ENCODE results near the gene PTPRC.

PTPRC gene

DNA sequence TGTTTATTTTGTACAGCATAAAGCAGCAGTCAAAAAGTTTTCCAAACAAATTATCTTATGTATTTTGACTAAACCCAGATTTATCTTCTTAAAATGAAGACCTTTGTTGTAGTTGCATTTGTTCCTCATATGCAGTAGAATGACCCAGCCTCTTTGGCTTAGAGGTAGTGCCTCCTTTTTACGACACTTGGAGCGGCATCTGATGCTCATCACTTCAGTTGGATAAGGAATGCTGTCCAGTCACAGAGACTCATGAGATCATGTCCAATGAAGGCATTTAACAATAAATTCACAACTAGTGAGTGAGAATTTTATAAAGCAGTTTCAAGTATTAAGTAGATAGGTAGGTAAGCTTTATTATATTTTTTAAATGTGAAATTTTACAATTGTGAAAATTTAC, 35.2 kb downstream of the PTPRC start:
- no peak for DNase-seq (ENCODE audit: low read depth in 2 of 2)

DNA sequence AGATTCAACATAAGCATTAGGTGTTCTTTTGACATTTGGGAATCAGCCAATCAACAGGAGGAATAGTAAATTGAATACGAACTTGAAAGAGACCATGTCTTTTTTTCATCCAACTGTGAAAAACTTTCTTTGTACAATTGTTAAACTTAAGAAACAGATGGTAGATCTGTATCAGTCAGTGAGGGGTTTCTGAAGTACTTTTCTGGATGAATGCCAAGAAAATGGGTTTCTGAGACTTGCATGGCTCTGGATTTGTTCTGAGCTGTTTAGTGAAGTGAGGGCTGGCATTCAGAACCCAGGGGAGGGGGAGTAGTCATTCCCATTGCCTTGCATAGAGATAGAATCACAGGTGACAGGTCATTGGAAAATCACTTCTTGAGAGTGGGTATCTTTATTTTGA, 37.4 kb downstream of the PTPRC start:
- DNase-seq (ENCODE audit: low read depth in 2 of 2): no peak

DNA sequence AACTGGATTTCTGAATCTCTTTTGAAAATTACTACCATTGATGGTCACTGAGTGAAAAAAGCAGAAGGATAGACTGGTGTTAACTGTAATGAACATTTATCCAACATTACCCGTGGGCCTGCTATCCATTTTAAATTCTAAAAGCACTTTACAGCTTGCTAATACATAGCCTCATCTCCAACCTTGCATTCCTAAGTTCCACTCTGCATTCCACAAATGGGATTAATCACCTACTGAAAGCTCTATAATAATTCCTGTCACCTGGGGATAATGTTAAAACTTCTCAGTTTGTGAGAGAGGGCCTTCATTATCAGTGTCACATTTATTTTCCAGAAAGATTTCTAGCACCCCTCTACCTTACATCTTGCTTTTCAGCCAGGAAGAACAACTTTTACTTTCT, 38.2 kb downstream of the PTPRC start:
- no peak for DNase-seq (ENCODE audit: low read depth in 2 of 2)

DNA sequence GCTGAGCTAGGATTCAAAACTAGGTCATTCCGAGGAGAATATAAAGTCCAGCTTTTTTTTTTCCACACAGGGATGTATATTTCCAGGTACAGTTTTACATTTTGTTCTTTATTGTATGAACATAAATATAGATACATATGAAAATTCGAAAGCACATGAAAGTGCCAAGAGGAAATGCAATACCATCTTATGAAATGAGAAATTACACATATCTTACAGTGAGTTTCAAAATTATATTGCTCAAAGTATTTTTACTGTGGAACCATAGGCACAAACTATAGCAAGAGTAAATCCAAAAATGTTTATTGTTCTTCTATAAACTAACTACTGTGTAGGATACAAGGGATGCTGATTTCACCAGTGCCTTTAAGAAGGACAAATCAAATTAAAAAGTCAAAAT, 39.0 kb downstream of the PTPRC start:
- no peak for DNase-seq (ENCODE audit: low read depth in 2 of 2)

DNA sequence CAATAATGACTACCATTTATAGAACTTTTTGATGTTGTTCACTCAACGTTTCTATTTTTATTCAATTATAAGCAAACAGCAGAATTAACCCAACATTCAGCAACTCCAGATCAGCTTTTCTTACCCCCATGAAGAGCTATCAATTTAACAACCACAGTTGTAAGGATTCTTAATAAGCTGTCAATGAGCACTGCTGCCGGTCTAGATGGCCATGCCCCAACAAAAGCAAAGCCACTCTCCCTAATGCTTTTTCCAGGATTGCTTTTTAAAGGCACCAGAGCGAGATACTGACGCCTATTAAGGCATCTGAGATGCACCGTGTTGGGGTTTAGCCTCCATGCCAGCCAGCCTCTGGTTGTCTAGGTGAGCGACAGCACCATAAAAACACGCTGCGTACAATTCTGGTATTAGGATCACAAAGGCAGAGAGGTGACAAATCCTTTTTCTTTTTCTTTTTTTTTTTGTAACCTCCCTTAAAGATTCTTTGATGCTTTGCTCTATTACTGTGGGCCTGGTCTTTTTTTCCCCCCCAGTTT, 39.5 kb downstream of the PTPRC start:
- DNase-seq (ENCODE audit: low read depth in 2 of 2): no peak

DNA sequence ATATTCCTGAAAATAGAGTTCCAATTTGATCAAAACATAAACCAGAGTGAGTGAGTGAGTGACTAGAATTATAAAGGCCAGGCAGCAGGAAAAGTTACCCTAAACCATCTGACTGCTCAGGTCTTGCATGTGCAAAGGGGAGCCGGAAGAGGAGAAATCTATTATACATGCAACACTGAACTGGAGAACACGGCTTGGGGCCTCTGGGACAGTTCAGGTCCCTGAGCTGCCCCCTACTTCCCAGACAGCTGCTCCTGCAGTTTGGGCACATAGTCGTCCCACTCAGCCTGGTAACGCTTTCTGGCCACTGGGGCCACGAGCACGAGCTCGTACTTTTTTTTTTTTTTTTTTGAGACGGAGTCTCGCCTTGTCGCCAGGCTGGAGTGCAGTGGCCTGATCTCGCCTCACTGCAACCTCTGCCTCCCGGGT, 40.1 kb downstream of the PTPRC start:
- no peak for DNase-seq (ENCODE audit: low read depth in 2 of 2)

DNA sequence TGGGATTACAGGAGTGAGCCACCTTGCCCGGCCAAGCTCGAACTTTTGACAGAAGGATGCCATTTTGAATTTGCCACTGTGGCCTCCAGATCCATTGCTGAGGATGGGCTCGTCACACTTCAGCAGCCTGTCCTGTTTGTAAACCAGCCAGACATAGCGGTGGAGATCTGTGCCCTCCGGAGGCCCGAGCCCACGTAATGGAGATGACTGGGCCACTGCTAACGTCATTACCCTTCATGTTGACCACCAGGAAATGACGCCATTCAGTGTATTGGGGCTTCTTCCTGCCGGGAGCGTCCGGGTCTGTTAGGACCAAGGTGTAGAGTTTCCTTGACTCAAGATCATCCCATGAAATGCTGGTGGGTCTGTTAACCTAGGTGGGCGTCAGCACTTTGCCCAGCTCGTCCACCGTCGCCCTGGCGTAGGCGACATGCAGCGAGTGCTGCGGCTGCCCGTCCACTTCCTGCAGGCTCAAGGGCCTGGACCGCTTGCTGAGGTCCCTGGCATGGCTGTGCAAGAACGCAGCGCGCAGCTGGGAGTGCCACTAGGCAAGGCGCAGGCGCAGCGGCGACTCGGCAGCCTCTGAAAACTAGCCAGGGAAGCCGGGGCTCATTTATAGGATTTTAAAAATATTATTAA, 40.8 kb downstream of the PTPRC start:
- no peak for DNase-seq (ENCODE audit: low read depth in 2 of 2)

DNA sequence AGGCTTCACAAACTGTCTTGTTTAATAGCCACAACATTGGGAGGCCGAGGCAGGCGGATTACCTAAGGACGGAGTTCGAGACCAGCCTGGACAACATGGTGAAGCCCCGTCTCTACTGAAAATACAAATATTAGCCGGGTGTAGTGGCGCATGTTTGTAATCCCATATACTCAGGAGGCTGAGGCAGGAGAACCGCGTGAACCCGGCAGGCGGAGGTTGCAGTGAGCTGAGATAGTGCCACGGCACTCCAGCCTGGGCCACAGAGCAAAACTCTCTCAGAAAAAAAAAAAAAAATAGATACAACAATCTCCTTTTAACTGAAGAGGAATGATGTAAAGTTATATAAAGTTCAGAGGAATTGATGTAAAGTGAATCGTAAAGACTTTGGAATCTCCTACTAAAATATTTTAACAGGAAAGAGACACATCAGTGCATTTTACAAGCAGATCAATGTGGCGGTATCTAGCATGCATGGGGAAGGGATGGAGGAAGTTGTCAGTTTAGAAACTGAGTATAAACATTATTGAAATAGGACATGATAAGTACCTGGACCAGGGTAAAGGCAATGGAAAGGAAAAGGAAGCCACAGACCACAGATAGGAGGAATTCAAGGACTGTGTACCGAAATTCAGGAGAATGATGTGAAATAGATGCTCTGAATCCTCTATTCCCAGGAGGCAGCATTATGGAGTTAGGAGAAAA, 41.5 kb downstream of the PTPRC start:
- no peak for DNase-seq (ENCODE audit: low read depth in 2 of 2)

DNA sequence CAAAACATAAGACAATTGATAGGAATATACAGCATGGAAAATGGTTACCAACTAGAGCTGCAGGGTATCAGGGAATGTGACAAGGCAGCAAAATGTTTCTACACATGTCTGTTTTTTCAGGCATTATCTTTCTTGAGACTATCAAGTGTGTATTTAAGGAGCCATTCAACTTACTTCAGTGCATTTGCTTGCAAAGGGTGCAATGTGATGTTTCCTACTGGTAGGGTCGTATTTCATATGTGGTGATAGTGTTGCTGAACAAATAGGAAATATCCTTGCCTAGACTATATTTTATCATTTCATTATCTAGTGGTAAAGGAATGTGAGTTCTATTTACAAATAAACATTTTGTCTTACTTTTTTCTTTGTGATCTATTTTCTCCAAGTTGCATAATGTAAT, 42.4 kb downstream of the PTPRC start:
- DNase-seq (ENCODE audit: low read depth in 2 of 2): no peak

DNA sequence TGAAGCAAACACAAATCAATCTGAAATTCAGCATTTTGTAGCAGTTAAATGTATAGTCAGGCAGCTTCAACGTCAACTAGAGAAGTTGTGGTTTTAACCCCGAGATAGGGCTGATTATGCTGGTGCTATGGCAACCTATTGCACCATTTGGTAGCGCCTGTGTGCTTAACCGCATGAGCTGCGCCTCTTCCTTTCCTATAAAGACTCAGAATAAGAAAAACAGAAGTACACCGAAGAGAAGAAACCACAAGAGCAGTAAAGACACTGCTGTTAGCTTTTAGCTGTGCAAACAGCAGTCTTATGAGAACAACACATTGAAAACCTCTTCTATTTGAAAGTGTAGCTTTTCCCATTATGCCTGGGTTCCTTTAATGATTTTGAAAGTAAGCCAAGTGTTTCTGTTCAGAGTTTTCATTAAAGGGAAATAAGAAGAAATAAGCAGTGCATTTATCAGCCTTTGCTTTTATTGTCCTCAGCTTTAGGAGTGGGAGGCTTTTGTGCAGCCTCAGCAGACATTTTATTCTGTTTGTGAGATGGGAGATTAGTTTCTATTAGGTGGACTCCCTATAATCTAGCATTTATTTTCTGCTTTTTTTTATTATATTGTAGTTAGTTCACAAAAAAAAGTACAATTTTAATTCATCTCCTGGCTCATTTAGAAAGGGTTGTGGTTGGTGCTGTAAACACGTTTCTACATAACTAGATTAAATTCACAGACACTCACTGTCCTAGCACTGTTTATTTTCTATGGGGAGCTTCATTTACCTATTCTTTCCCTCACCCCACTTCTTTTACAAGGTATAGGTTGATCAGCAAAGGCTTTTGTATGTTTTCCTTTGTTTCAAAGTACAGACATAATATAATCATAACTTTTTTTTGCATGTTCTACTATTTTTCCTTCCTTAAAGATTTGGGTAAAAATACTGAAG, 43.3 kb downstream of the PTPRC start:
- peak in 1 of 2 donors; percentile 55 for DNase-seq (ENCODE audit: low read depth in 2 of 2)

DNA sequence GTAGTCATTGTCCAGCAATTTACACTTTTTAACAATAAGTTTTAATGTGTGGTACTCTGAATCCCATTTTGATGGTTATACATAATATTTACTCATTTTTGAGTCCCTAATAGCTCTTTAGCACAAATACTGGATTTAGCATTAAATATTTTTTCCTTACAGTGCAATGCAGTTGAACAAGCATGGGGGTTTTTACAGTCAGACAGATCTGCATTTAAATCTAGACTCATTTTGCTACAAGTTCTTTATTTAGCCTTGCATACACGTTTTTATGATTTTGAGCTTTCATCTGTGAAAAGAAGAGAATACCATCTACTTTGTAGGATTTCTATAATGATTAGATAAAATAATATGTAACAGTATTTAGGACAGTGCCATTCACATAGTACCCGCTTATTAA, 44.0 kb downstream of the PTPRC start:
- no peak for DNase-seq (ENCODE audit: low read depth in 2 of 2)

DNA sequence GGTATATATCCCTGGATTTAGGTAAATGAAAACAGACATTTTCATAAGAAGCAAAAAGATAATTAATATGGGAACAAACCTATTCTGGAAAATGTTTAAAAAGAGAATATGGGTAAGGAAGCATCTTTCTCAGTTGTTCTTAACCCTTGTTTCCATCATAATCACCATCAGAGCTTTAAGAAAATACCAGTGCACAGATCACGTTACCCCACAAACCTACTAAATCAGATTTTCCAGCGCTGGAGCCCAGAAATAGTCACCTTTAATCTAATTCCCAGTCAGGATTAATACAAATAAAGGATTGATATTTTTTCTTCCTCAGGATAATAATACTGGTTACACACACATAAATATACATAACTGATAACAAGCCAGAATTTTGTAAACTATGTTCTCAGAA, 44.6 kb downstream of the PTPRC start:
- DNase-seq (ENCODE audit: low read depth in 2 of 2): no peak

DNA sequence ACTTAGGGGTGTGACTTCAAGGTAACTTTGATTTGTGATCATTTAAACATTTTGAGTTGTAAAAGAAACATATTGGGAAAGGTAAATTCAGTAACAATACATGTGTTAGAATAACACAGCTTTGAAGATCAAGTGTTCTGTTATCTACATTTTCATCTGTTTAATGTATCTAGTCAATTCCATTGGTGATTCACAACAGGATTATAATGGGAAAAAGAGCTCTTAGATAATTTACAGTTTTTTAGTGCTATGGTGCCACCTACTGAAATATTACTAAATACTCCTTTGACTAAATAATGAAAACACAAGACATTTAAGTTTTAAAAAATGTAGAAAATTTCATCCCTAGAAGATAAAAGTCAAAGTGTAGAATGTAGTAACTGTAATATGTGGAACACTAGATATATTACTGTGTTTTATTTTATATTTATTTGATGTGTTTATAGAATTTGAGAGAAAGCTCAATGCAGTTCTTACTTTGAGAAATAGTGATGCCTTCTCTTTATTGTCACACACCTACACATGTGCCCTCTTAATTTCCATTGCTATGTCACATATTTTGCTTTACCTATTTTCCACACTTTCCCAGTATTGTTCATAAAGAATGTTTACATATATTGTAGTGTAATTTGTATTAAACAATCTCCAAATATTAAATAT, 47.4 kb downstream of the PTPRC start:
- DNase-seq (ENCODE audit: low read depth in 2 of 2): no peak

DNA sequence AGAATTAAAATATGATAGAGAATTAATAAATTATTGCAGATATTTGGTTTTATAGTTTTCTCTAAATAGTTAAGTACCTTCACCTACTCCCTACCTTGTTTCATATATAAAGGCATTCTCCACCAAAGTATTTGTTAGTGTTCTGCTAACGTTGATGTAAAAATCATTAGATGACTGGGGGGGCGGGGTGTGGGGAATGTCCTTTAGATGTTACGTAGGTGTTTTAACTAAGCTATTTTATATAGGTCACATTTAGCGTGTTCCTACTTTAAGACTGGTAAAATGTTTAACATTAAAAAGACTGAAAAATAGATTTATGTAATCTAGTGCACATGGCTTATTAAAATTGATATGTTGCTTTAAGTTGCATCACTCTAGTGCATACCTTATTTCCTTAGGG, 48.6 kb downstream of the PTPRC start:
- no peak for DNase-seq (ENCODE audit: low read depth in 2 of 2)

DNA sequence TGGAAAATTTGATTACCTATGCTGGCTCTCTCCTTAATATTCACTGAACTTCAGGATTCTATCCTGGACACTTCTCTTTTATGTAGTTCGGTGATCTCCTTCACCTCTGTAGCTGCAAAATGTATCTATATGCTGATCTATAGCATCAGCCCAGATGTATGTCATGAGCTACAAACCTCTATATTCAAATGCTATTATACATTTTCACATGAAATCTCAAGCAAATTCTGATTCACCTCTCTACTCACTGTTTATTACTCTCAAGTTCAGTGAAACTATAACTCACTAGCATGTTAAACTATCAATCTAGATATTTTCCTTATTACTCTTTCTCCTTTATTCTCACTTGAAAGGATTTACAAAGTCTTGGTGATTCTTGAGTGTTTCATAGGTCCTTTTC, 52.2 kb downstream of the PTPRC start:
- no peak for DNase-seq (ENCODE audit: low read depth in 2 of 2)

DNA sequence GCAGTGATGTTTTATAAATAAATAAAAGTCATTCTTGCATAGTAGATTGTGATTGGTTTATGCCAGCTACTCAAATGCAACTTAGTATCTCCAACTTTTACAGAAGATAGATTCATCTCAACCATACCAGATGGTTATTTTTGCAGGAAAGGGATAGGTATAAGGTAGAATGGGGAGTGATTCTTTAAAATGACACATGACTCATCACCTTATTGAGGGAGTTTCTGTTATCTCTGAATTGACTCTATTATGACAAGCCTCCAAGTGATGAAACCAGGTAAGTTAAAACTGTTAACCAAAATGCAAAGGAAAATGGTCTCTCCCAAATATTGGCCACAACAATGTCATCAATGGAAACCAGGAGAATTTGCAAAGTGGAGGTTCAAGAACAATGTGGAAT, 54.5 kb downstream of the PTPRC start:
- DNase-seq (ENCODE audit: low read depth in 2 of 2): no peak

DNA sequence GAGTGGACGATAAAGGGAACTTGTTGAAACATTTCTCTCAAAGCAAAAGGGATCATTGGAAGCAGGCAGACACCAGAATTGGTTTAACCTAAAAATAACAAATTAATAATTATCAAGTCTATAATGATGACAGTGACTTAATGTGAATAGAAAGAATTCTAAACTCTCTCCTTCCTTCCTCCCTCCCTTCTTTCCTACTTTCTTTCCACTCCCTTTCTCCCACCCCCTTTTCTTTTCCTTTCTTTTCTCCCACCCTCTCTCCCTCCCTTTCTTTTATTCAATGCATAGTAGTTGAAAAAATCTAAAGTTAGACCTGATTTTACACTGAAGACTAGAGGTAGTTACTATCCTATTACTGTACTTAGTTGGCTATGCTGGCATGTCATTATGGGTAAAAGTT, 55.7 kb downstream of the PTPRC start:
- DNase-seq (ENCODE audit: low read depth in 2 of 2): no peak

DNA sequence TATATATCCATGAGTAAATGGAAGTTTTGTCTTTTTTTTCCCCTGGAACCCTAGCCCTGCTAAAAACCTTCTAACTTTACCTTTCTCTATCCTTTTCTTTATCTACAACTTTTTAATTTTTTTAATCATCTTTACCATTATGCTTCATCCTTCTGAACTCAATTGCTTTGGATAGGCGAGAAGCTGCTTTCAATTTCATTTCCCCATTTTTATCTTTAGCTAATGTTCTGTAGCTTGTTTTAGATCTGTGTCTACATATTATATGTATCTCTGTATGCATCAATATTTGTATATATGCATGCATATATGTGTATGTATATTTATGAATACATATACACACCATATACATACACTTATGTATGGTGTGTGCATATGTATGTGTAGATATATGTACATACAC, 57.4 kb downstream of the PTPRC start:
- DNase-seq (ENCODE audit: low read depth in 2 of 2): no peak

DNA sequence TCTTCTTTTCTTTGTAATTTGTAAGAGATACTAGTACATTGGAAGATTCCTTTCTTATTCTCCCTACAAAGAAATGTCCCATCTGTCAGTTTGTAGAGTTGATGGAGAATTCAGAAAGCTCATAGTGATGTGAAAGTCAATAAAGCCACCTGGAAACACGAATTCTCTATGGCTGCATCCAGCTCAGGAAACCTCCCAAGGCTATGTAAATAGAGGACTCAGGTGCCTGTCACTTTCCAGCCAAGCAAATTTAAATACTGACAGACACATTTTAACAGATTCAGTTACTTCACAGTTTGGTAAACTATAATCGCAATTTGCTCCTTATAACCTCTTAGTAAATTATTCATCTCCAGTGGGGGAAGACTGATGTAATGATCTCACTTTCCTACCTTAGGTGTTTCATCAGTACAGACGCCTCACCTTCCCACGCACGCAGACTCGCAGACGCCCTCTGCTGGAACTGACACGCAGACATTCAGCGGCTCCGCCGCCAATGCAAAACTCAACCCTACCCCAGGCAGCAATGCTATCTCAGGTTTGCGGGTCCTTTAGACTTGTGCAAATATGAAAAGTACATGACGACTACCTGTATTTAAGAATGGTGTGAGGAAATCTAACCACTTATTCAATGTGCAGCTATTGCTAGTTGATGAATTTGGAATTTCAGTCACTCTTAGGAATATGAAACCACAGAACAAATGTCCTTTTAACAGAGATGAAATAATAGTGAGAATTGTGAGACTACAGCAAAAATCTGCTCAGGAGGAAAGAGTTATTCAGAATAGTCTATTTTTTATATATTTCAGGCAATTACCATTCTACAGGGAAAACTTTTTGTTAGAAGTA, 60.6 kb downstream of the PTPRC start:
- peak in 1 of 2 donors; percentile 44 for DNase-seq (ENCODE audit: low read depth in 2 of 2)

DNA sequence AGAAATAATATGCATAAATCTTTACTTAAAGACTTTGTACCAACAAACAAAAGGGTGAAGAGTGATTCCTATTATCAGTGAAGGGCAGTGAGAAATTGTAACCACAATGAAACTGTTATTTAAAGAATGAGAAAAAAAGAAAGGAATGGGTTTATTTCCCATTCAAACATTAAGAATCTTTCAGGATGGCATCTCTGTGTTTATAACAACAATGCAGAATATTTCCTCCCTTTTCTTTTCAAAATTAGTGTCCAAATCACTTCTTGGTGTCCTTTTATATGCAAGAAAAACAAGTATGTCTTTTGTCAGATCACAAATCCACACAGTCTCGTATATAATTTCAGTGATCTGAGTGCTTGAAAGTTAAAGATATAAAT, 61.2 kb downstream of the PTPRC start:
- DNase-seq (ENCODE audit: low read depth in 2 of 2): no peak

DNA sequence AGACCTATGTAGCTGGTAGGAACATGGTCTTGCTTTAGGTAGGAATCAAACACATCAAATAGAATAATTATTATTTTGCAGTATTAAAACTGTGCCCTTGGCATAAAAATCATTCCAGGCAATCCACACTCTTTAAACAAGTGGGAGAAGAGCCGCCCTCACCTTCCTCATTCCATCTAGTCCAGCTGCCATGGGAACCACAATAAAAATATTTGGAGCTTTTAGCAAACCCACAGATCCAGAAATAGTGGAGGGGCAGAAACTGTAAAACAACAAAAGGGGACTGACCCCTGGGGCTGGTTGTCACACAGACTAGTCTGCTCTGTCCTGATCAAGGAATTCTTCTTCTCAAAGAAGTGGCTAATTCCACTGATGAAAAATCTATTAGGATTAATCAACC, 61.6 kb downstream of the PTPRC start:
- no peak for DNase-seq (ENCODE audit: low read depth in 2 of 2)
